GM19452 (cell line): Measurements from ENCODE around the gene ATP9A.
"Not testable (repeated sequence)": the region's sequence is repeated elsewhere in the genome, so short reads cannot be mapped to it uniquely, and the experiment has no call there.

Experiments used
- ATAC-seq: cut with Tn5 transposase; IDR thresholded peaks from one replicate; pipeline ENCODE4 v1.9.1; 2021; ENCODE audit not compliant: unreplicated experiment

ATP9A gene

DNA sequence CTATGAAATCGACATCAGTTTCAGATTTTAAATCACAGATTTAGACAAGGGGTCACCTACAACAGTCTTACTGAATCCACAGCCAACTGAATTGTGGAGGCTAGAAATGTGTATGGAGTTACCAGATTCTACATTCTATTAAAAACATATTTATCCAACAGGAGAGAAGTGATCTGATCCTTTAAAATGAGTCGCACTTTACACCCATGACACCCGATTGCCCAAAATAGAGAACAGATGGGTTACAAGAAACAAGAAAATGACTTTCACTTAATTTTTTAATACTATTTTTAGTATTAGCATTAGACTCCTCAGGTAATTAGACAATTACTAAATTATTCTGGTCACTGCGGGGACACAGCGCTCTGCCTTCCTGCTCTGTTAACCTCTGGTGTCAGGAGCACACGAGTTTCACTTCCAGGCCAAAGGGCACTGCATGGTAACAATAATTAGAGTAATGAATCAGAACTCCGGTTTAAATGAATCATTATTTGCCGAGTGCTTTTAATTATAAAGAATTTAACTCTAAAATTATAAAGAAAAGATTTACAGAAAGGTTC lies 108.6 kb downstream of the ATP9A start:
- no peak for ATAC-seq

DNA sequence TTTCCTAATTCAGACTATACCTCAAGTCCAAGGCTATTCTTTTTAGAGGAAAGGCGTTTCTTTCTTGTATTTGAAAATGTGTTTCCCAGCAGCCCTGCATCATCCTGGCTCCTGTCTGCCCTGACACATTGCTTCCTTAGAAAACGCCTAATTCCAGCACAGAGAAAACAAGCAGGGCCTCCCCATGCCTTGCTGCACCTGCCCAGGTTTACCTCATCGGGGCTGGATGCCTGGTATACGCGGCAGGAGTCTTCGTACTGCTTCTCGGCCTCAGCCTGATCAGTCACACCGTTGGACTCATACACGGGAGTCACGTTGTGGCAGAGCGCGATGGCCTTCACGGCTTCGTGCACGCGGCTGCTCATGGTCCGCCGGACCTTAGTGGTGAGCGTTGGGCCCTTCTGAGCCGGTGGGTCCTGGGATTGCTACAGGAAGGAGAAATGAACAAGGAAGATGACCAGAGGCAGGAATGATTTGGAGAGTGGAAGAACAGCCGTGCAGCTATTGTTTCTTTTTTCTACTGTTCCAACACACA lies 111.4 kb downstream of the ATP9A start:
- ATAC-seq: no peak

DNA sequence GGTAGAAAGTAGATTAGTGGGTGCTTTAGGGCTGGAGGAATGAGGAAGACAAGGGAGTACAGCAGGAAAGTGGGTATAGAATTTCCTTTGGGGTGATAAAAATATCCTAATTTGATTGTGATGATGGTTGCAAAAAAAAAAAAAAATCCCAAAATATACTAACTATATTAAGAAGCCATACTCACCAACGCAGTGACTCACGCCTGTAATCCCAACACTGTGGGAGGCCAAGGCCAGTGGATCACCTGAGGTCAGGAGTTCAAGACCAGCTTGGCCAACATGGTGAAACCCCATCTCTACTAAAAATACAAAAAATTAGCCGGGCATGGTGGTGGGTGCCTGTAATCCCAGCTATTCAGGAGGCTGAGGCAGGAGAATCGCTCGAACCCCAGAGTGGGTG lies 112.1 kb downstream of the ATP9A start:
- not testable (repeated sequence) for ATAC-seq

DNA sequence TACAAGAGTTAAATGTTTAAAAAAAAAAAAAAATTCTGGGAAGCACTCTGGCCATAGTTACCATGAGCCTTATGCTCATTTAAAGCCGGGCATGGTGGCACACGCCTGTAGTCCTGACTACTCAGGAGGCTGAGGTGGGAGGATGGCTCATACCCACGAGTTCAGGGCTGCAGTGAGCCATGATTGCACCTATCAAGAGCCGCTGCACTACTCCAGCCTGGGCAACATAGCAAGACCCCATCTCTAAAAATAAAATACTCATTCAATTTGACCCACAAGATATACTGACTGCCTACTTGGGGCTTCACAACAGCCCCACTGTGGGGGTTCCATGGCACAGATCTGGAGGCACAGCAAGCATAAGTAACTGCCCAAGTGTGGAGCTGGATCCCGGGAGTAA lies 113.7 kb downstream of the ATP9A start:
- no peak for ATAC-seq

DNA sequence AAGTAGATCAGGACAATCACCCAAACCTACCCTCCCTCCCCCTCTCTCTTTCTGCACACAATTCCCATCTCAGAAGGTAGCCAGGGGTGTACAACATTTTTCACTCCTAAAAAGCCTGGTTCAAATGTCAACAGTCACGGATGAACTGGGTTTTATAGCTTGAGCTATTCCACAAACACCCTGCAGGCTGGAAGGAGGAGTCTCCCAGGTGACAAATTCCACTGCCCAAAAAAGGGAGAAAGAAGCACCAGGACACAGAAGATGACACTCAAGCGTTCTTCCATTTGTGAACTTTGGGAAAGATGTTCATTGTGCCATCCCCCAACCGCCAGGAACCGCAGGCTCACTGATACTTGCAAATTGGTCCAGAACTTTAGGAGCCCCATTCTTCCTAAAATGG lies 114.1 kb downstream of the ATP9A start:
- ATAC-seq: no peak

DNA sequence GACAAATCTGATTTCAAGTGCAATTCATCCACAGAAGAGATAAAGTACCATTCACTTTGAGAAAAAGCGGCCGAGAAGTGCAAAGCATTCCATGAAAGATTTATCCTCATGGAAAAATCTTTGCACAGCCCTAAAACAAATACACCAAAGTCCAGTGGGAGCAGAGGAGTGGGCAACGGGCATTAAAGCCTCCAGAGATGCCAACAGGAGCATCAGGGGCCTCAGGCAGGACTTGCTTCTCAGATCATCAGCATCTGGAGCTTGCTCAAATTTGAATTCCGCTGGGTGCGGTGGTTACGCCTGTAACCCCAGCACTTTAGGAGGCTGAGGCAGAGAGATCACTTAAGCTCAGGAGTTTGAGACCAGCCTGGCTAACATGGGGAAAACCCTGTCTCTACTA lies 115.0 kb downstream of the ATP9A start:
- no peak for ATAC-seq

DNA sequence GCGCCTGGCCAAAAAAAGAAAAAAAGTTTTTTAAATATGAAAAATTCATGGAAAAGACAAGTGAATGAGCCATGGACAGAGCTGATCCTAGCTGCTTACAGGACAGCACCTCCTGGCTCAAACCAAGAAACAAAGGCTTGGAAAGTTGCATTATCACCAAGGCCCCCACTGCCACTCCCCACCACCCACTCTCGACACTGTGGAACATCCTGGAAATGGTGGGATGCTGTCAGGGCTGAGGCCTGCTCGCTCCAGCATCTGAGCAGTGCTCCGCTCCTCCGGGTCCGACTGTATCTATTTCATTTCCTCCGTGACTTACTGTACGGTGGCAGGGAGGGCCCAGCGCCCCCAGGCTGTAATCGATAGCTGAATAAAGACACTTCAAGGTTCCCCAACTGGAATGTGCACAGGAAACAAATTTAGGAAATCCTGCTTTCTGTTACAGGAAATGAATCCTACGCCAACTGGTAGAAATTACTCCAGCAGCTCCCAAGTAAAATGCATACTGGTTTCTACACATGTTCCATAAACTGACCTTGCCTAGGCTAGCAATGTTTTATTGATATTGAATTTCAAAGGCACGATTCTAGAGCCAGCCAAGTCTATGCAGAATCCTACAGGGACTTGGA lies 116.2 kb downstream of the ATP9A start:
- ATAC-seq: no peak

DNA sequence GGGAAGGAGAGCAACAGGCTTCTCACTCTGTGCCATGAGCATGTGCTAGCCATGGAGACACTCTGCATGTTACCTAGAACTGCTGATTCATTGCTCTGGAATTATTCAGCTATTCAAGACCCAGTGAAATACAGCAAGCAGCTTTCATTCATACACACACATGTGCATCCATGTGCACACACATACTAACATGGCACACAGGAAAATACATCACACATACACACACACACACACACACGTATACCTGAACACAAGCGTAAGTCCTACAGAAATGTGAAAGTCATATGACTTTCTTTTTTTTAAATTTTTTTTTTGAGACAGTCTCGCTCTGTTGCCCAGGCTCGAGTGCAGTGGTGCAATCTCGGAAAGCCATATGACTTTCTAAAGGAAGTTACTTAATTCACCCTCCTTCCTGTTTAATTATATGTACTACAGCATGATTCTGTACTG lies 117.5 kb downstream of the ATP9A start:
- no peak for ATAC-seq

DNA sequence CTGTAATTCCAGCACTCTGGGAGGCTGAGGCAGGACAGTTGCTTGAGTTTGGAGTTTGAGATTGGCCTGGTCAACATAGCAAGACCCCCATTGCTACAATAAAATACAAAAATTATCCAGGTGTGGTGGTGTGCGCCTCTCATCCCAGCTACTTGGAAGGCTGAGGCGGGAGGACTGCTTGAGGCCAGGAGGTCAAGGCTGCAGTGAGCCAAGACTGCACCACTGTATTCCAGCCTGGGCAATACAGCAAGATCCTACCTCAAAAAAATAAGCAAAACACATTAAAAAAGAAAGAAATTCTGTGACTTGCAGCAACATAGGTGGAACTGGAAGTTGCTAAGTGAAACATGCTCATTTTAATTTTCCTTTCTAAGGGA lies 119.6 kb downstream of the ATP9A start:
- ATAC-seq: no peak

DNA sequence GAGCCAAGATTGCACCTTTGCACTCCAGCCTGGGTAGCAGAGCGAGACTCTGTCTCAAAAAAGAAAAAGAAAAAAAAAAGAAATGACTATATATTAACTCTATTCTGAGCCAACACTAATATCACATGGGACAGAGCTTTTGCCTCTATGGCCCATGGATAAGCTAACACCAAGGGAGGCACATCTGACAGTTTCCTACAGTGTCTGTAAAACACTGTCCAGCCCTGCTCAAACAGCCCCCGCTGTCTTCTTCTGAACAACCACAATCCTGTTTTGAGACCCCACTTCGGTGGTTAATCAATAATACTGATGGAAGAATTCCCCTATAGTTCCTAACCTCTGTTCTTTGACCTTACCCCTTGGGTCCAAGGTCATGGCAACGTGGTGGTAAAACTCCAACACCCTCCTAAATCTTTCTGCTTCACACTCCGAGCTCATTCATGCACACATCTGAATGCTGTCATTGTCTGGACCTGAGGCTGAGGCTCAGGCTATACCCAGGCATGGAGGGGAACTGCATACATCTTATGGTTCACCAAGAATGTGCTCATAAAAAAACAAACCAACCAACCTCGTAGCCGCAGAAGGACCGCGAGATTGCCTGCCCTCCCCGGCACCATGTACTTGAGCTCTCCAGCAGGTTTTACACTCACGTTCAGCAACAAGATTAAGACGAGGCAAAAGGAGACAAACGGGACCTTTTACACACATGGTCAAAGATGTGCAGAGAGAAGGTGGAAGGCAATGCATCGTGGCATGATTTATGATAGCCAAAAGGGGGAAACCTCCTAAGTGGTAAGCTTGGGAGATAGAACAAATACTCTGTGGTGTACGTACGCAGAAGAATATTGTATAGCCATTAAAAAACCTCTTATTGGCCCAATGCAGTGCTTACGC lies 120.3 kb downstream of the ATP9A start:
- ATAC-seq: no peak

DNA sequence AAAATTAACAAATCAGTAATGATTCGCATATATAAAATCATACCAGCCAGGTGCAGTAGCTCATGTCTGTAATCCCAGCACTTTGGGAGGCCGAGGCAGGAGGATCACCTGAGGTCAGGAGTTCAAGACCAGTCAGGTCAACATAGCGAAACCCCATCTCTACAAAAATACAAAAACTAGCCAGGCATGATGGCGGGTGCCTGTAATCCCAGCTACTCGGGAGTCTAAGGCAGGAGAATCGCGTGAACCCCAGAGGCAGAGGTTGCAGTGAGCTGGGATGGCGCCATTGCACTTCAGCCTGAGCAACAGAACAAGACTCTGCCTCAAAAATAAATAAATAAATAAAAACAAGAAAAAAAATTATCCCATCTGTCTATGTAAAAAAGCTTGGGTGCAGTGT lies 124.4 kb downstream of the ATP9A start:
- ATAC-seq: not testable (repeated sequence)

DNA sequence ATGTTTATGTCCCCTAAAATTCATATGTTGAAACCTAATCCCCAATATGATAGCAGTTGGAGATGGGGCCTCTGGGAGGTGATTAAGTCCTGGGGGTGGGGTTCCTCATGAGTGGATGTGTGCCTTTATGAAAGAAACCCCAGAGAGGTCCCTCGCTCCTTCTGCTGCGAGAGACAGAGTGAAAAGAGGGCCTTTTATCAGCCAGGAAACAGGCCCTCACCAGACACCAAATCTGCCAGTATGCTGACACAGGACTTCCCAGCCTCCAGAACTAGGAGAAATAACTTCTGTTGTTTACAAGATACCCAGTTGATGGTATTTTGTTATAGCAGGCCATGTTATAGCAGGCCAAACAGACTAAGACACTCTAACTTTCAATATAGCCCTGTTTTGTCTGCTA lies 124.8 kb downstream of the ATP9A start:
- ATAC-seq: no peak

DNA sequence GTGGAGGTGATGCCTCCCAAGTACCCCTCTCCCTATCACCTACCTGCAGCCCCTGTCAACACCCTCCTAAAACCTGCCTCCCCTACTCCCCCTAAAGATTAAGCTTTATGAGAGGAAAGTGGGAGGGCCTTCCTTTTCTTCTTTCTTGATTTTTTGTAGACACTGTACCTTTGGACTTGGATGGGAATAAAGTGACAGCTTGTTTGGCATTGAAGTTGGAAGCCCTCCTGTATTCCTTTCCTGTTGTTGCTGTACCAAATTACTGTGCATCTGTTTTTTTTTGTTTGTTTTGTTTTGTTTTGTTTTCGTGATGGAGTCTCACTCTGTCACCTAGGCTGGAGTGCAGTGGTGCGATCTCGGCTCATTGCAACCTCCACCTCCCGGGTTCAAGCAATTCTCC lies 126.3 kb downstream of the ATP9A start:
- ATAC-seq: no peak

DNA sequence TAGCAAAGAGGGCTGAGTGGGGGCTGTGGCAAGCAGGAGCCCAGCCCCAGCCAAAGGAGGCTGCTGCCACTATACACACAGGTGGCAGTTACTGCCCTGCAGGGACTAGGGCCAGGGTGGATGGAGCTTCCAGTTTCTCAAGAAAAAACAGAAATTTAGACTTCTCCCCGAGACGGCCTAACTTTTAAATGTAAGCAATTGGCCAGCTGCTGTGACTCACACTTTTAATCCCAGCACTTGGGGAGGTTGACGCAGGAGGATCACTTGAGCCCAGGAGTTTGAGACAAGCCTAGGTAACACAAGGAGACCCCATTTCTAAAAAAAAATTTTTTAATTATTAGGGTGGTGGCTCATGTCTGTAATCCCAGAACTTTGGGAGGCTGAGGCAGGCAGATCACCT lies 127.4 kb downstream of the ATP9A start:
- no peak for ATAC-seq

DNA sequence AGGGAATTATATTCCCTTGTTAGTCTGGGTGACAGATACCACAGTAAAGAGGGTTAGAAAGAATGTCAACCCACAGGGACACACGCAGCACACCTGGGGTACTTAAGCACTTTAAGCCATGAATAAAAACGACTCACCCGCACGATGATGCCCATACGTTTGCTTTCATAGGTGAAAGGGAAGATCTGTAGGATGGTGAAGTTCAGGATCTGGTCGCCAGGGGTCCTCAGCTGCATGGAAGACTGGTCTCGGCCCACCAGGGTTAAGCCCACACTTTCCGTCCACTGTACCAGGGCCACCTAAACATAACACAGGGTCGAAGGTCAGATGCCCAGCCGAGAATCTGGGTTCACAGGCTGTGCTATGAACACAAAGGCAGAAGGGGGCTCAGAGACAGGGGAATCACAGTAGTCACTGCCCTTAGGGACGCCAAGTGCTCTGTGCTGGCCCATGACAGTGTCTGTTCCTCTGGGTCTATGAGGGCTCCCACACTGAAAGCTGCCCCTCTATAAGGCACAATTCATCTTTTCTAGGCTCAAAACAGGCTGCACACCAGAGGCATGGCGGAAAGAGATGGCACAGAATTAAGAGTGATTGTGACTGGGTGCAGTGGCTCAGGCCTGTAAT lies 128.9 kb downstream of the ATP9A start:
- ATAC-seq: no peak

DNA sequence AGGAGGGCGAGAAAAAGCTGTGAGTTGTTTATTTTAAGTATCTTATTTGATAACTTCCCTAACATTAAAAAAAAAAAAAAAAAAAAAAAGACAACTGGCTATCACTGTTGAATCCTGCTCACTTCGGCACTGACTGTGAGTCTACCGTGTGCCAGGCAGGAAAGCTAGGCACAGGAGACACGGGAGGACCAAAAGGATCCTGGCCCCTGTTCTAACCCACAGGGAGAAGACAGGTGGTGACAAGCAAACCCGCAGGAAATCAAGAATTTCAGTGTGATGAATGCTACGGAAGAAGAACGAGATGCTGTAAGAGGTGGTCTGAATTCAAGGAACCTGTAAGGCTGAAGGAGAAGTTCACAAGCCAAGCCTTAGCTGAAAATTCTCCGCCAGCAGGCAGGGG lies 130.9 kb downstream of the ATP9A start:
- ATAC-seq: no peak

DNA sequence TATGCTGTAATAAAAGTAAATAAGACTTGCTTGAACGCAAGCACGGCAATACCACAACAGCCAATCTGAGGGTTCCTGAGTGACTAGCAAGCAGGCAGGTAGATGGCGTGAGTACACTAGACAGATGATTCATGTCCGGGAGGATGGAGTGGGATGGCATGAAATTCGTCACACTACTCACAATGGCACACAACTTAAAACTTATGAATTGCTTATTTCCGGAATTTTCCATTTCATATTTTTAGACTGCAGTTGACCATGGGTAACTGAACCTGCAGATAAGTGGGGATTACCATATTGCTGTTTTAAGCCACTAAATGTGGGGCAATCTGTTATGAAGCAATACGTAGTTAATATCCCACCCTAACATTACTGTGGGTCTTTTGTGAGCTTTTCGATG lies 132.1 kb downstream of the ATP9A start:
- ATAC-seq: no peak

DNA sequence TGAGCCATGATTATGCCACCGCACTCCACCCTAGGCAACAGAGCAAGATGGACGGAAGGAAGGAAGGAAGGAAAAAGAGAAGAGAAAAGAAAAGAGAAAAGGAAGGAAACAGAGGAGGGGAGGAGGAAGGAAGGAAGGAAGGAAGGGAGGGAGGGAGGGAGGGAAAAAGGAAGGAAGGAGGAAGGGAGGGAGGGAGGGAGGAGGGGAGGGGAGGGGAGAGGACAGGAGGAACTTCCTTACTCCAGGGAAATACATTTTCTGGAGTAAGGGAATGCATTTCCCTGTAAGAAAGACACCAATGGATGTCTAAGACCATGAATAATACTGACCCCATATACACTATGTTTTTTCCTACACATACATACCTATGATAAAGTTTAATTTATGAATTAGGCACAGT lies 132.5 kb downstream of the ATP9A start:
- no peak for ATAC-seq

DNA sequence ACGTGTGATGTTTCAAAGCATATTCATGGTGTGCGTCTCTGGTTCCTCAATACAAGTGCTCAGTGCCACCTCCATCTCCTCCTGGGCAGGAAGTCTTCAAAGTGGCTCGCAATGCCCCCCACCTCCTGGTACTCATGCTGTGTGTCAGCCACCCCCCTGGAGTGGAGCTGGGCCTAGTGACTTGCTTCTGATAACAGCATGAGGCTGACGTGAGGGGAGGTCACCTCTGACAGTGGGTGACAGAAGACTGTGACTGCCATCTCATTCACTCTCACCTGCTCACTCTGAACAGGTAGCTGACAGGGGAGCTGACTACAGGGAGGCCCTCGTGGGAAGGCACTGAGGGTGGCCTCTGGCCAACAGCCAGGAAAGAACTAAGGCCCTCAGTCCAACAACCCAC lies 133.3 kb downstream of the ATP9A start:
- ATAC-seq: no peak

DNA sequence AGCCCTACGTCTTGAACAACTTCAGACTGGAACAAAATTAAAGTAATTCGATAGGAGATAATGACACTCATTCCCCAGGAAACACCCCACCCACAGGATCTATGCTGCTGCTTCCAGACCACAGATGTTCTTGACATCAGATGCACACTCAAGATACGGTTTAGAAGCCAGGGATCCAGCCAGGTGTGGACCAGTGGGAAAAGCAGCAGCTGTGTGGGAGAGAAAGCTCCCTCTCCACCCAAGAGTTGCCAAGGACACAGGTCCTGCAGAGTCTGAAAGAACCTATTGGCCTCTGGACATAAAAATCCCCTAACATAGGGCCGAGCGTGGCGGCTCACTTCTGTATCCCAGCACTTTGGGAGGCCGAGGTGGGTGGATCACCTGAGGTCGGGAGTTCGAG lies 133.9 kb downstream of the ATP9A start:
- no peak for ATAC-seq

DNA sequence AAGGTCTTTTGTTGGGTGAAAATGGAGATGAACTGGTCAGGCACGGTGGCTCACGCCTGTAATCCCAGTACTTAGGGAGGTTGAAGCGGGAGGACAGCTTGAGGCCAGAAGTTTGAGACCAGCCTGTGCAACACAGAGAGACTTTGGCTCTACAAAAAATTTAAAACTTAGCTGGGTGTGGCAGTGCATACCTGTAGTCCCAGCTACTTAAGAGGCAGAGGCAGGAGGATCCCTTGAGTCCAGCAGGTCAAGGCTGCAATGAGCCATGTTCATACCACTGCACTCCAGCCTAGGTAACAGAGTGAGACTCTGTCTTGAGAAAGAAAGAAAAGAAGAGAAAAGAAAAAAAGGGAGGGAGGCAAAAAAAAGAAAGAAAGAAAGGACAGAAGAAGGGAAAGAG lies 134.8 kb downstream of the ATP9A start:
- no peak for ATAC-seq

DNA sequence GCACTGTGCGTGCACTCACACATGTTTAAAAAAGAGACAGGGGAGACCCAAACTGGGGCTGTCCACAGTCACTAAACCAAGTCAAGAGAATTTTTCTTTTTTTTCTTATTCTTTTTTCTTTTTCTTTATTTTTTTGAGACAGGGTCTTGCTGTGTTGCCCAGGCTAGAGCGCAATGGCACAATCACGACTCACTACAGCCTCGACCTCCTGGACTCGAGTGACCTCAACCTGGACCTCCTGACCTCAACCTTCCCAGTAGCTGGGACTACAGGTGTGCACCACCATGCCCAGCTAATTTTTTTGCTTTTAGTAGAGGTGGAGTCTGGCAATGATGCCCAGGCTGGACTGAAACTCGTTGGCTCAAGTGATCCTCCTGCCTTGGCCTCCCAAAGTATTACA lies 136.2 kb downstream of the ATP9A start:
- ATAC-seq: no peak
